Measurements from ENCODE around the gene SLC25A27. TPM values are rescaled to one million over a fixed set of nuclear protein-coding genes. Genes with fewer than 3 reads are reported as not detected.

Gene SLC25A27
- total RNA-seq, 2 experiments from 2014 or later = 1.2 to 1.5 TPM

- H3K9me3 Mint-ChIP-seq = no peaks in the 10 kb centered on the region
- intact Hi-C loops (cut with DNase I, micrococcal nuclease) = no loop called here
- ATAC-seq (ENCODE audit: poor library complexity) (no peak), DNase-seq (no peak)
- no peaks in the 10 kb centered on the region for H3K4me1 Mint-ChIP-seq (ENCODE audit: low read depth)
- TF ChIP-seq, protein P1, sequence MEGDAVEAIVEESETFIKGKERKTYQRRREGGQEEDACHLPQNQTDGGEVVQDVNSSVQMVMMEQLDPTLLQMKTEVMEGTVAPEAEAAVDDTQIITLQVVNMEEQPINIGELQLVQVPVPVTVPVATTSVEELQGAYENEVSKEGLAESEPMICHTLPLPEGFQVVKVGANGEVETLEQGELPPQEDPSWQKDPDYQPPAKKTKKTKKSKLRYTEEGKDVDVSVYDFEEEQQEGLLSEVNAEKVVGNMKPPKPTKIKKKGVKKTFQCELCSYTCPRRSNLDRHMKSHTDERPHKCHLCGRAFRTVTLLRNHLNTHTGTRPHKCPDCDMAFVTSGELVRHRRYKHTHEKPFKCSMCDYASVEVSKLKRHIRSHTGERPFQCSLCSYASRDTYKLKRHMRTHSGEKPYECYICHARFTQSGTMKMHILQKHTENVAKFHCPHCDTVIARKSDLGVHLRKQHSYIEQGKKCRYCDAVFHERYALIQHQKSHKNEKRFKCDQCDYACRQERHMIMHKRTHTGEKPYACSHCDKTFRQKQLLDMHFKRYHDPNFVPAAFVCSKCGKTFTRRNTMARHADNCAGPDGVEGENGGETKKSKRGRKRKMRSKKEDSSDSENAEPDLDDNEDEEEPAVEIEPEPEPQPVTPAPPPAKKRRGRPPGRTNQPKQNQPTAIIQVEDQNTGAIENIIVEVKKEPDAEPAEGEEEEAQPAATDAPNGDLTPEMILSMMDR (IDR thresholded peaks at IDR 0.05) = no peak
- ChIA-PET CTCF (no interaction called here), POLR2A (no interaction called here)
- H3K36me3 Mint-ChIP-seq (ENCODE audit: low read depth) = no peaks in the 10 kb centered on the region
- no peak overlapping the region for H3K27ac Mint-ChIP-seq
- no peaks in the 10 kb centered on the region for H3K36me3 ChIP-seq (ENCODE audit: insufficient read depth, low read length)
- peaks cover 0 to 16% of the 10 kb centered on the region in 2 experiments for H3K27me3 ChIP-seq (ENCODE audit: control insufficient read depth in 1 of 2, insufficient read depth in 2 of 2, low read length in 2 of 2)
- no peak overlapping the region for H3K4me3 Mint-ChIP-seq
- no peak overlapping the region for H3K27ac ChIP-seq (ENCODE audit: low read depth in 1 of 2, low read length in 2 of 2)
- H3K4me1 ChIP-seq (ENCODE audit: insufficient read depth, low read length) = no peaks in the 10 kb centered on the region
- no peak overlapping the region for H3K4me3 ChIP-seq (ENCODE audit: low read length)
- H3K9me3 ChIP-seq (ENCODE audit: control insufficient read depth in 1 of 2, insufficient read depth in 1 of 2, low read length in 2 of 2) = no peaks in the 10 kb centered on the region
- H3K27me3 Mint-ChIP-seq = peaks cover 46% of the 10 kb centered on the region
Measured at GRCh38 chr6:46706464-46706863, 53.7 kb downstream of the SLC25A27 start.

- POLR2A ChIA-PET = no interaction called here
- Histone ChIP-seq H3K27me3 (ENCODE audit: control insufficient read depth in 1 of 2, insufficient read depth in 2 of 2, low read length in 2 of 2) (no peaks in the 10 kb centered on the region), H3K9me3 (ENCODE audit: control insufficient read depth in 1 of 2, insufficient read depth in 1 of 2, low read length in 2 of 2) (no peaks in the 10 kb centered on the region), H3K27ac (ENCODE audit: low read depth in 1 of 2, low read length in 2 of 2) (no peak overlapping the region), H3K4me1 (ENCODE audit: insufficient read depth, low read length) (no peaks in the 10 kb centered on the region), H3K36me3 (ENCODE audit: insufficient read depth, low read length) (no peaks in the 10 kb centered on the region), H3K4me3 (ENCODE audit: low read length) (no peak overlapping the region)
- TF ChIP-seq, protein P1 (IDR thresholded peaks at IDR 0.05) = no peak
- no peak for ATAC-seq (ENCODE audit: poor library complexity)
- Mint-ChIP-seq H3K27me3 (peaks cover 30% of the 10 kb centered on the region), H3K4me1 (ENCODE audit: low read depth) (no peaks in the 10 kb centered on the region), H3K9me3 (no peaks in the 10 kb centered on the region), H3K4me3 (no peak overlapping the region), H3K27ac (no peak overlapping the region), H3K36me3 (ENCODE audit: low read depth) (no peaks in the 10 kb centered on the region)
- CTCF ChIA-PET = no interaction called here
- intact Hi-C loops (cut with DNase I, micrococcal nuclease) = no loop called here
- no peak for DNase-seq
Measured at GRCh38 chr6:46711491-46711890, 58.7 kb downstream of the SLC25A27 start.

GRCh38 chr6:46715141-46715540 is 62.4 kb downstream of the SLC25A27 start:
- Histone ChIP-seq H3K36me3 (ENCODE audit: insufficient read depth, low read length) (no peaks in the 10 kb centered on the region), H3K4me3 (ENCODE audit: low read length) (no peak overlapping the region), H3K9me3 (ENCODE audit: control insufficient read depth in 1 of 2, insufficient read depth in 1 of 2, low read length in 2 of 2) (no peaks in the 10 kb centered on the region), H3K4me1 (ENCODE audit: insufficient read depth, low read length) (no peaks in the 10 kb centered on the region), H3K27me3 (ENCODE audit: control insufficient read depth in 1 of 2, insufficient read depth in 2 of 2, low read length in 2 of 2) (no peaks in the 10 kb centered on the region), H3K27ac (ENCODE audit: low read depth in 1 of 2, low read length in 2 of 2) (no peak overlapping the region)
- TF ChIP-seq, protein P1 (IDR thresholded peaks at IDR 0.05) = no peak
- Mint-ChIP-seq H3K4me1 (ENCODE audit: low read depth) (no peaks in the 10 kb centered on the region), H3K4me3 (no peak overlapping the region), H3K27me3 (peaks cover 29% of the 10 kb centered on the region), H3K27ac (no peak overlapping the region), H3K9me3 (no peaks in the 10 kb centered on the region), H3K36me3 (ENCODE audit: low read depth) (no peaks in the 10 kb centered on the region)
- intact Hi-C loops (cut with DNase I, micrococcal nuclease) = no loop called here
- CTCF ChIA-PET = no interaction called here
- peak in 2 of 14 experiments; percentile 32 to 40 for DNase-seq
- no peak for ATAC-seq (ENCODE audit: poor library complexity)
- POLR2A ChIA-PET = no interaction called here

All from CD4-positive, alpha-beta T cell (primary cell).